Hippocampal formation (tissue), 2 donors: ENCODE measurements around the gene FAM50B.
"Not testable (repeated sequence)": the region's sequence is repeated elsewhere in the genome, so short reads cannot be mapped to it uniquely, and the experiment has no call there.

Experiments
- DNase-seq, 2 donors: peaks; one replicate each; lab custom pipeline; 2025; lab: John Stamatoyannopoulos, UW

Gene FAM50B

GRCh38 chr6:3847521-3847920 is 1.7 kb upstream of the FAM50B start:
- no peak for DNase-seq

- DNase-seq = no peak
Measured at GRCh38 chr6:3848380-3848779, 793 bp upstream of the FAM50B start.

DNA sequence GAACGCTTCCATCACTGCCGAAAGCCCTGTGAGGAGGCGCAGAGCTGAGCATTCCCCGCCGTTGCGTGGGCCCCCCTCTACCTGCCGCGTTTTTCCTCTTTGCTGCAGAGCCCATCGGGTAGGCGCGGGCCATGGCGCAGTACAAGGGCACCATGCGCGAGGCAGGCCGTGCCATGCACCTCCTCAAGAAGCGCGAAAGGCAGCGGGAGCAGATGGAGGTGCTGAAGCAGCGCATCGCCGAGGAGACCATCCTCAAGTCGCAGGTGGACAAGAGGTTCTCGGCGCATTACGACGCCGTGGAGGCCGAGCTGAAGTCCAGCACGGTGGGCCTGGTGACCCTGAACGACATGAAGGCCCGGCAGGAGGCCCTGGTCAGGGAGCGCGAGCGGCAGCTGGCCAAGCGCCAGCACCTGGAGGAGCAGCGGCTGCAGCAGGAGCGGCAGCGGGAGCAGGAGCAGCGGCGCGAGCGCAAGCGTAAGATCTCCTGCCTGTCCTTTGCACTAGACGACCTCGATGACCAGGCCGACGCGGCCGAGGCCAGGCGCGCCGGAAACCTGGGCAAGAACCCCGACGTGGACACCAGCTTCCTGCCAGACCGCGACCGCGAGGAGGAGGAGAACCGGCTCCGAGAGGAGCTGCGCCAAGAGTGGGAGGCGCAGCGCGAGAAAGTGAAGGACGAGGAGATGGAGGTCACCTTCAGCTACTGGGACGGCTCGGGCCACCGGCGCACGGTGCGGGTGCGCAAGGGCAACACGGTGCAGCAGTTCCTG is 693 bp downstream of the FAM50B start:
- DNase-seq = no peak

GRCh38 chr6:3850451-3851203 is 1.5 kb downstream of the FAM50B start:
- DNase-seq = no peak

DNA sequence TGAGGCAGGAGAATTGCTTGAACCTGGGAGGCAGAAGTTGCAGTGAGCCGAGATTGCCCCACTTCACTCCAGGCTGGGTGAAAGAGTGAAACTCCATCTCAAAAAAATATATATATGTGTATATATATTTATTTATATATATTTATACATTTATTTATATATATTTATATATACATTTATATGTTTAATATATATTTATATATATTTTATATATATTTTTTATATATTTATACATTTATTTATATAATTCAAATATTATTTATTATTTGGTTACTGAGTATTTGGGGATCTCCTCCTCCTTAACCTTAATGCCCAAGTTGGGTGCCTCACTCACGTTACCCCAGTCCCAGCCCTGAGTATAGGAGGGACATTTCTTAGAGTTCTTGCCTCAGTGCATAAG is 2.7 kb downstream of the FAM50B start:
- no peak for DNase-seq

DNA sequence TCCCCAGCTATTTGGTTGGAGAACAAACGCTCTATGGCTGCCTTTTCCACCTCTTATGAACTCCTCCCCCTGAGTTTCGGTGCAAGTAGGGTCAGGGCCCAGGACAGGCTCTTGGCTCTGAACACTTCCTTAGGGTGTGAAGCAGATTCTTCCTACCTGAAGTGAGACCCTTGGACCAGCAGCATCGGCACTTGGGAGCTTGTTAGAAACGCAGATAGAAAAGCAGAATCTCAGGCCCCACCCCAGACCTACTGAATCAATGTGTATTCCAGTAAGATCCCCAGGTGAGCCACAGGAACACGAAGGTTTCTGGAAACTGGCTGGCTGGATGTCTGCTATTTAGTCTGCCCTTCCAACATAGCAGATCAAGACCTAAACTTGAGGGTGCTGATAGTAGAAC is 3.2 kb downstream of the FAM50B start:
- DNase-seq = no peak

DNA sequence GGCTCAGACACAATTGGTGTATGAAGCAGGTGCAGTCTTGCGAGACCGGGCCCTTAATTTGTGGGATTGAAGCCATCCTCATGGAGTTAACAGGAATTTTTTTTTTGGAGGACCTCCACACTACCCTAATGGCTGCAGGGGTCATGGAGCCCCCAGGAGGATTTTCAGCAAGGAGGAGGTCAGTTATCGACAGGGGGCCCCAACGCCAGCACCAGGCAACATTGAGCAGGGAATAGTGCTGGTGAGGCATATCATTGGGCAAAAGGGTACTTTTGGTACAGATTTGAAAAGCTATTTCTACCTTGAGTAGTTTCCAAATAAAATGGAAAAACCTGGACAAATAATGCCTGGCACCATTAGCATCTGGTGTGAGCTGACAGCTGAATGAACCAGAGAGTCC is 6.7 kb downstream of the FAM50B start:
- no peak for DNase-seq

DNA sequence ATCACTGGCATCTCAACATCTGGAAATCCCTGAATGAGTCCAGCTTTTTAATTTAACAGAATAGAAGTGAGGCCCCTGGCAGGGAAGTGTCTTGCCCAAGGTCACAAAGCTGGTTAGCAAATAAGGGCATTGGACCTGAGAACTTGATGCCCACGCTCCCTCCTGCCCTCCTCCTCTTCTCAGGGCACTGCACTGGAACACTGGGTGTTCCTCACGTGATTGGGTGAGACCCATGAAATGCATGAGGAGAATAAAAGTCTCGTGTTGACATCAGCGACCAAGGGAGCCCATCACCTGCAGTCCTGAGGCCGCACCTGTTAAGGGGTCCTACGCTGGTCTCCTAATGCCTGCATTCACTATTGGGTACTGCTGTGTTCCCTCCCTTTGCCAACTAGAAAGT is 7.4 kb downstream of the FAM50B start:
- no peak for DNase-seq

DNA sequence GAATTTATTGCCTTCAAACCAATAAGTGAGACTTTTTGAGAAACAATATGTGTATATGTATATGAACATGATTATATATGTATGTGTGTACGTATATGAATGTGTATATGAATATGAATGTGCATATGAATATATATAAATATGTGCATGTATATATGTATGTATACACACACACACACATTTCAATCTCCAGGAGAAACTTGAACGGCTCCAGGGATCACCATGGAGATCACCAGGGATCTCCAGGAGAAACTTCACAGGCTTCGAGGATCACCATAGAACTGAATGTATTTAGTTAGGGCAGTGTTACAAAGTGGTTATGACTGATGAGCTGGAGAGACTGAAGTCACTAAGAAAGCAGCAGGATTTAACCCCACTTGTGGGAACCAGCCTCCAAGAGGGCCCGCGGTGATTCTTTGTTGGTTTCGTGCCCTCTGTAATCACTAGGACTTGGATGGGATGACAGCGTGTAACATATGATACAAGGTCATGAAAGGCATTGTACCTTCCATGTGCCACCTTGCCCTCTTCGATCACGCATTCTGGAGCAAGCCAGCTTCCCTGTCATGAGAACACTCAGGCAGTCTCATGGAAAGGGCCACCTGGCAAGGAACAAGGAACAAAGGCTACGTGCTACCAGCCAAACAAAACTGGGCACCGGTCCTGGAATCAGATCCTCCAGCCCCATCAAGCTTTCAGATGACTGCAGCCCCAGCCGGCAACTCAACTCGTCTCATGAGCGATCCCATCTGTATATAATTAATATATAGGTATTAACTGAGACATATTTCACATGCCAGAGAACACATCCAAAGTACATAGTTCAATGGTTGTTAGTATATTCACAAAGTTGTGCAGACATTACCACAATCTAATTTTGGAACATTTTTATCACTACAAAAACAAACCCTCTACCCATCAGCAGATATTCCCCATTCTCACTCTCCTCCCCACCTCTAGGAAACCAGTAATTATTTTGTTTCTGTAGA is 8.6 kb downstream of the FAM50B start:
- no peak for DNase-seq

GRCh38 chr6:3859878-3860552 is 10.8 kb downstream of the FAM50B start:
- no peak for DNase-seq

GRCh38 chr6:3861424-3861823 is 12.3 kb downstream of the FAM50B start:
- no peak for DNase-seq

GRCh38 chr6:3862038-3862437 is 12.9 kb downstream of the FAM50B start:
- DNase-seq = no peak

GRCh38 chr6:3863322-3863721 is 14.1 kb downstream of the FAM50B start:
- not testable (repeated sequence) for DNase-seq

DNA sequence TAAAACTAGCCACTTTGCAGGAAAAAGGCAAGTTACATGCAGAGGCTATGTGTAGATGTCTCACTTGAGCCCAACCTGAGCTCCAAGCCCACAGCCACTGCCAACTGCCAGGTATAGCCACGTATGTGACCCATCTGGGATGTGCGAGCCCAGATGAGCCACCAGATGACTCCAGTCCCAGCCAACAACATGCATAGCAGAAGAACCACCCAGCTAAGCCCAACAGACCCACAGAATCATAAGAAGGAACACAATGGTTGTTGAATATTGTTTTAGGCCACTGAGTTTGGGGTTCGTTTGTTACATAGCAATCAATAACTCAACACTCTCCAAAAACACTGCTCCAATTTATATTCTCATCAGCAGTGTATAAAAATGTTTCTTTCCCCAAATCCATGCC is 16.3 kb downstream of the FAM50B start:
- DNase-seq = no peak

DNA sequence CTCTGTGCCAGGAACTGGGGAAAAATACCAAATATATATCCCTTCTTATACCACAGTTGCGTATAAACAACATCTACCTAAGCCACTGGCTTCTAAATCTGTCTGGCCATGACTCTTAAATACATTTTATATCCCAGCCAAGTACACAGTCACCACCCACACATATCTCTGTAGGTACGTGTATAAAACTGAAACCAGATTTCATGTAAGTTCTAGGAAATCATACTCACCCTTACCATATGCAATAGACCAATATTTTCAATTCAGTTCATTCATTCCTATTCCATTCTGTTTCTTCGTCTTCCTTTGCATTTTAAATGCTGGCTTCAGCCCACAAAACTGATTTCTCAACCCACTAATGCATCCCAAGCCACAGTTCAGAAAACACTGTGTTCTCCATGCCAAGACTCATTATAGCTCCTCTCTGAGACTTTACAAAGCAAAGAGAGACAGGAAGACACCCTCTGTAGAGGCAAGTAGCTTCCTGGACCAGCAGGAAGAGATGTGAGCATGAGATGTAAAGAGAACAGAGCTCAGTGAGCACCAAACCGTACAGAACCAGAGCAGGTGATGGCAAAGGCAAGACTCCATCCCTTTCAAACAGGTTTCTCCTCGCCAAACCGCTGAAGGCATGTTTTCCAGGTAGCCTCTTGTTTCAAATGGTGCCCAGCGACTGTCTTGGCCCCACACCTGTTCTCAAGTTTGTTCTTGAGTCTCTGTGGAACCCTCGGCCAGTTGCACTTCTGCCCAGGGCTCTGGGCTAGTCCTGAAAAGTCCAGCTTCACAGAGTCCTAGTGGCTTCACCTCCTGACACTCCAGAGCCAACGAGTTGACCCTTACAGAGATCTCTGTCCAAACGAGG is 18.7 kb downstream of the FAM50B start:
- no peak for DNase-seq

DNA sequence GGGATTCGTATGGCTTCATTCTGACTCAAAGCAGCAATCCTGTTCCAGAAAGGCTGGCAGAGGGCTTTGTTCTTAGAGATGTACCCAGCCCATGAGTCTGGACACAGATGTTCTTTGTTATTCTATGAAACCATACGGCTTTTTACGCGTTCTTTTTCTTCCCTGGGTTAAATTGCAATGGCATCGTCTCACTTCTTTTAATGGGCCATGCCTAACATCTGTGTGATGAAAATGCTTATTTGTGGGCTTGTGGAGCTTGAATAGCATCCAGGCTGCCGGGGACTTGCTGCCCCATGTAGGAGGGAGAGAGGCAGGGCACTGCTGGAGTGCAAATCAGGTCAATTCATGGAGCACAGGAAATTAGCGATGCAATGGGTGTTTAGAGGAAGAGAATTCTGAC is 19.4 kb downstream of the FAM50B start:
- DNase-seq = peak in 1 of 2 donors; percentile 16

DNA sequence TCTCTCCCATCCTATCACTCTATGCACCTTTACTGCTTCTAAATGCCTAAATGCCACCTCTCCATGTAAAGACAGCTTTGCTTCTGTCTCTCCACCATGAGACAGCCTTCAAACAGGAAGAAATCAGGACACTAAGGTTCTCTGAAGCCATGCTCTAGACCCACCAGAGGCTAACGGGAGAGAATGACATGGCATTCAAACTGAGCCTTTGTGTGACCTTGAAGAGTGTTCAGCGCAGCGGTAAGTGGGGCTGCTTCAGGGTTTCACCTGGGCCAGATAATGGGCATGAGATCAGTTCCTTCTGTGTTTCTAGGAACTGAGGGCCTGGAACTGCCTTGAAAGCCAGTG is 20.1 kb downstream of the FAM50B start:
- DNase-seq = no peak

DNA sequence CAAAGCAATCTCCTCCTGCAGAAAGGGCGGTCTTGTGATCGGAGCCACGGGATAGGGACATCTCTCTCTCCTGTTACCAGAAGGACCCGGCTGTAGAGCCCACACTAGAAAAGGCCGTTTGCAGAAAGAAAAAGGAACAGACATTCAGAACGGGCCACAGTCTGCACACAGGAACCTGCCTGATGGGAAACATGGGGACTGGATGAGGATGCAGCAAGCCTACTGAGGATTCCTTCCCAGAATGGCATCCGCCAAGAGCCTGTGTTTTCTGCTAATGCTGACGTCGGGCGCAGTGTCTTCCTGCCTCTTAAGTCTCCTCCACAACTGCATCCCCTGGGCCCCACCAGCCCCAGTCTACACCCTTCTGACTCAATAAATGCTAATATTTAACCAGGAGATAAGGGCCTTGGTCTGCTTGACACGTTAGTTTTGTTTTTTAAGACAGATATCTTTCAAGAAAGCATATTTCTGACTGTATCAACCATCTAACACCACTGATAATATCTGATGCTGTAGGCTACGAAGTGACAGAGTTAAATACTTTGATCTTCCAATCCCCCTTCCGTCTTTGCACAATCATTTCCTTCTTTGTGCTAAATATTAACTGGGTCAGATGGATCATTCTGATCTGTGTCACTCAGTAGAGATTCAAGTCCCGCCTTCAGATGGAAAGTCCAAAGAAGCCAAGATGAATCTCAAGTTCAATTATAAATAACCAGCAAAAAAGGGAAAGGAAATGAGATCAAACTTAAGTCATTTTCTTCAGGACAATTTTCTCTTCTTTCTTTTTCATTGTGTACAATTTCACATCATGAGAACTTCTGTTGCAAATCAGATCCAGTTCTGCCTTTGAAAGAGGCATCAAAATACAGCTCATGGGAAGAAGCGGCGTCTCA is 20.7 kb downstream of the FAM50B start:
- no peak for DNase-seq

GRCh38 chr6:3870528-3870925 is 21.4 kb downstream of the FAM50B start:
- no peak for DNase-seq

DNA sequence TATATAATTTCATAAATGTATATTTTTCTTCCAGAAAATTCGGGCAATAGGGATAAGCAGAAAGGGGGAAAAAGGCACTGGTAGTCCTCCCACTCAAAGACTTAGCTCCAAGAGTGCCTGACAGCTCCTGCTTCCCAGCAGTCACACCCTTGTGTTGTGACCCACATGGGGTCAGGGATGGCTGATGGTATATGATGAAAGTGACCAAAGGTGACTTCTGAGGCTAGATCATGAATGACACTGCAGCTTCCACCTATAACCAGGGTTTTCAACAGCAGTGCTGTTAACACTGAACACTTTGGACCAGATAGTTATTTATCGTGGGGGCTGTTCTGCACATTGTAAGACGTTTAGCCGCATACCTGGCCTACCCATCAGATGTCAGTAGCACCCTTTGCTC is 22.3 kb downstream of the FAM50B start:
- no peak for DNase-seq
